Jurkat, Clone E6-1 (cell line): ENCODE results near the gene PMCH.
"Not testable (repeated sequence)": the region's sequence is repeated elsewhere in the genome, so short reads cannot be mapped to it uniquely, and the experiment has no call there.

Experiments
- DNase-seq: peaks from one replicate; pipeline ENCODE4 v3.0.0-alpha.2; 2011; ENCODE audit warnings: low read depth, low spot score
- H3K4me3 ChIP-seq: 2 replicates; pipeline ENCODE4 v1.5.1; 2011; ENCODE audit warnings: mild to moderate bottlenecking, low read length, control low read depth, moderate library complexity

PMCH gene

GRCh38 chr12:102163383-102163782 is 34.2 kb downstream of the PMCH start:
- no peak for DNase-seq

GRCh38 chr12:102155206-102155605 is 42.4 kb downstream of the PMCH start:
- H3K4me3 ChIP-seq, DNase-seq: not testable (repeated sequence)

More at GRCh38 chr12:102163383-102163782, 34.2 kb downstream of the PMCH start:
- no peak overlapping the region for H3K4me3 ChIP-seq

GRCh38 chr12:102147062-102147587 is 50.5 kb downstream of the PMCH start:
- H3K4me3 ChIP-seq, DNase-seq: not testable (repeated sequence)
